EL (cell line): ENCODE results near the gene COX17.

Experiments
- DNase-seq: peaks from one replicate; pipeline ENCODE4 v3.0.0-alpha.2; 2016

COX17 gene

GRCh38 chr3:119643528-119643927, 33.7 kb downstream of the COX17 start:
- peak; percentile 85 for DNase-seq

- peak; percentile 41 for DNase-seq
Measured at GRCh38 chr3:119642746-119643473, 34.3 kb downstream of the COX17 start.

- DNase-seq, result no peak
Measured at GRCh38 chr3:119641416-119641815, 35.8 kb downstream of the COX17 start.

GRCh38 chr3:119639494-119640350, 37.5 kb downstream of the COX17 start:
- peak; percentile 21 for DNase-seq

- DNase-seq, result peak; percentile 89
Measured at GRCh38 chr3:119637679-119638477, 39.3 kb downstream of the COX17 start.

GRCh38 chr3:119636891-119637611, 40.2 kb downstream of the COX17 start:
- DNase-seq, result no peak

- peak; percentile 22 for DNase-seq
Measured at GRCh38 chr3:119636249-119636648, 41.0 kb downstream of the COX17 start.

GRCh38 chr3:119635719-119636118, 41.5 kb downstream of the COX17 start:
- DNase-seq, result no peak

GRCh38 chr3:119632829-119633228, 44.4 kb downstream of the COX17 start:
- DNase-seq, result no peak

- no peak for DNase-seq
Measured at GRCh38 chr3:119632216-119632615, 45.0 kb downstream of the COX17 start.

- DNase-seq, result no peak
Measured at GRCh38 chr3:119631516-119631915, 45.7 kb downstream of the COX17 start.

GRCh38 chr3:119630880-119631329, 46.3 kb downstream of the COX17 start:
- DNase-seq, result no peak

GRCh38 chr3:119630128-119630879, 46.9 kb downstream of the COX17 start:
- peak; percentile 52 for DNase-seq

- peak; percentile 61 for DNase-seq
Measured at GRCh38 chr3:119628816-119629445, 48.3 kb downstream of the COX17 start.

GRCh38 chr3:119628390-119628789, 48.8 kb downstream of the COX17 start:
- no peak for DNase-seq

GRCh38 chr3:119627461-119627860, 49.7 kb downstream of the COX17 start:
- DNase-seq, result no peak

GRCh38 chr3:119626196-119626595, 51.0 kb downstream of the COX17 start:
- no peak for DNase-seq

- DNase-seq, result no peak
Measured at GRCh38 chr3:119625451-119626153, 51.6 kb downstream of the COX17 start.

GRCh38 chr3:119624002-119624720, 53.0 kb downstream of the COX17 start:
- no peak for DNase-seq

GRCh38 chr3:119620899-119621298, 56.3 kb downstream of the COX17 start:
- no peak for DNase-seq
